ENCODE data around the gene TRPM1. TPM values are rescaled to one million over a fixed set of nuclear protein-coding genes. Genes with fewer than 3 reads are reported as not detected.

Gene TRPM1
- total RNA-seq, 2 experiments from 2014 or later, result not detected

DNA sequence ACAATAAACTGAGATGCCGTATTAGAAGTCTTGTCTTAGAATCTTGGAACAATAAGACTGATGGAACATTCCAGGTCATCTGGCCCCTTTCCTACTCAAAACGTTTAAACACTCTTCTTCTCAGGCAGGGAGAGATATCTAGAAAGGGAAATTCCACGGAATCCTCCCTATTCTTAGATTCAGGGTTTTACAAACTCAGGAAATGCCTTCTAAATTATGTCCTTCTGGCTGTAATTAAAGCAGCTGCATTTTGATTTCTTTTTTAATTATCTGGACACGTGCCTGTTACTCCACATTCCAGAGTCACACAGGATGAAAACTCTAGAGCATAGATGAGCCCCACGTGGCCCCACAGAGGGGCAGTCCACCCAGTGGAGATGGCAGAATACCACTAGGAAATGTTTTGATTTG, 68.6 kb downstream of the TRPM1 start:
- H3K4me3 Mint-ChIP-seq, result no peak overlapping the region
- H3K4me1 Mint-ChIP-seq, result no peaks in the 10 kb centered on the region
- no peak overlapping the region for H3K27ac Mint-ChIP-seq
- DNase-seq, result no peak
- H3K36me3 Mint-ChIP-seq, result no peaks in the 10 kb centered on the region
- H3K9me3 Mint-ChIP-seq, result no peaks in the 10 kb centered on the region
- peaks cover 4% of the 10 kb centered on the region for H3K27me3 Mint-ChIP-seq

DNA sequence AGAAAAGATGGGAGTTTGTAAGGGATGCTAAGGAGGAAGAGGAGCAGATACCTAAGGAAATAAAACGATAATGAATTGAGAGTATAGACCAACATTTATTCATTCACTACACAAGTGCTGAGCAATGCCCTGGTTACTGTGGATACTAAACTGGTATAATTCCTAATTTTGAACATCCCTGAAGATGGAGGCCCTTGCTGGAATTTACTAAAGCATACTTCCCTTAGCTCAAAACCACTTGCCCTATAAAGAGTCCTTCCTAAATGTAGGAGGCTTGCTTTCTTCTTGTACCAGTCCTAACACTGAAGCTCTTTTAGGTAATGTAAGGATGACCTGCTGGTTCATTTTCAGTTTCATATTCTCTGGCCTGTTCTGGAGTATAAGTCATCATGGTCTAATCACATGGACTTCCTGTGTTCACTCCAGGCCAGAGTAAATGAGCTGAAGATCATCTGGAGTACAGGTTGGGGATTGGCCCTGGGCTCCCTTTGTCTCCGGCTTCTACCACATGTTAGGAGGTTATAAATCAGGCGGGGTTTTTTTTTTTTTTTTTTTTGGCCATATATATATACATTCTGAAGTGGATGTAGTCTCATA, 70.0 kb downstream of the TRPM1 start:
- Mint-ChIP-seq H3K4me3 (no peak overlapping the region), H3K27ac (no peak overlapping the region), H3K36me3 (no peaks in the 10 kb centered on the region), H3K9me3 (no peaks in the 10 kb centered on the region), H3K4me1 (no peaks in the 10 kb centered on the region), H3K27me3 (peaks cover 5% of the 10 kb centered on the region)
- no peak for DNase-seq

DNA sequence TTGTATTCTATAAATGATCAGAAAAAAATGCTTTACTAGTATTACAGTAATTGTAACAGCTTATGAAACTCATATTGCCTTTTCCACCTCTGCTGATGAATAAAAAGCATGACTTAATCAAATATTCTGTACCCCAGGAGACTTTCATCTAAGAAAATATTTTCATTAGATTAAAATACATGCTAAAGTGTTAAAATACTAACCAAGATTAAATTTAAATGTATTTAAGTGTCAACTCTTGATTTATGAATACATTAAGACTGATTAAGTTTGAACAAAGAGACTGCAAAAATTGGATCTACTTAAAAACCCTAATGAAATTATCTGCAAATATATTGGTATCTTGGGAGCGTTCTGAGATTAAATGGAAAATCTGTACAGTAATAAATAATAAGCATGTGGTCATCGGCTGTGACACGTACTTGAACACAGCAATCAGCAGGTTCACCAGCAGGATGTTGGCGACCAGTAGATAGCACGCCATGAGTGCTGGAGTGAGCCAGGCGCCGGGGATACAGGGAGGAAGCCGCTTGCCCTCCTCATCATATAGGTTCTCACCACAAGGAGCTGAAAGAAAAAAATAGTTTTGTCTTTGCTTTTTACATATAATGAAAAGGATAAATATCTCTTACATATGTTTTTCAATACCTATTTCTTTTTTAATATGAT, 73.5 kb downstream of the TRPM1 start:
- DNase-seq, result no peak
- no peaks in the 10 kb centered on the region for H3K4me1 Mint-ChIP-seq
- no peak overlapping the region for H3K27ac Mint-ChIP-seq
- no peaks in the 10 kb centered on the region for H3K36me3 Mint-ChIP-seq
- H3K27me3 Mint-ChIP-seq, result peaks cover 5% of the 10 kb centered on the region
- H3K4me3 Mint-ChIP-seq, result no peak overlapping the region
- H3K9me3 Mint-ChIP-seq, result no peaks in the 10 kb centered on the region

GRCh38 chr15:31025996-31026395, 75.5 kb downstream of the TRPM1 start:
- H3K9me3 Mint-ChIP-seq, result no peaks in the 10 kb centered on the region

DNA sequence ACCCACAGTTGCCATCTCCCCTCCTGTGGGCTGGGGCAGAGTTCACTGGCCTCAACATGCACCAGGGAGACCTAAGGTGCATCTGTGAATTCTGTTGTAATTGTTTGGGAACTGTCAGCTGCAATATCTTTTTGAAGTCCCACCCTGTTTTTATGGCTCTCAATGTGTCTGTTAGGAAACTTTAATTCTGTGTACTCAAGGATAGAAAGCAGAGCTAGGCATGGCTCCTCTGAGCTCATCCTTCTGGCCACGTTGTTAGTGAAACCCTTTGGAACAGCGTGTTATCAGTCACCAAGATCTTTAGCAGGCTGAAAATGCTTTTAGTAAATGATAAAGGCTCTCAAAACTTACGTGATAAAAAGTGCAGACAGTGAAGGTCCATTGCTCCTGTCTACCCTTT, 76.5 kb downstream of the TRPM1 start:
- H3K36me3 Mint-ChIP-seq, result no peaks in the 10 kb centered on the region
- H3K9me3 Mint-ChIP-seq, result no peaks in the 10 kb centered on the region
- H3K27me3 Mint-ChIP-seq, result peaks cover 5% of the 10 kb centered on the region
- H3K4me3 Mint-ChIP-seq, result no peak overlapping the region
- no peak overlapping the region for H3K27ac Mint-ChIP-seq
- no peak for DNase-seq
- H3K4me1 Mint-ChIP-seq, result no peaks in the 10 kb centered on the region

More at GRCh38 chr15:31025996-31026395, 75.5 kb downstream of the TRPM1 start:
- no peak overlapping the region for H3K27ac Mint-ChIP-seq
- DNase-seq, result no peak
- no peaks in the 10 kb centered on the region for H3K4me1 Mint-ChIP-seq
- peaks cover 5% of the 10 kb centered on the region for H3K27me3 Mint-ChIP-seq
- H3K4me3 Mint-ChIP-seq, result no peak overlapping the region
- H3K36me3 Mint-ChIP-seq, result no peaks in the 10 kb centered on the region

DNA sequence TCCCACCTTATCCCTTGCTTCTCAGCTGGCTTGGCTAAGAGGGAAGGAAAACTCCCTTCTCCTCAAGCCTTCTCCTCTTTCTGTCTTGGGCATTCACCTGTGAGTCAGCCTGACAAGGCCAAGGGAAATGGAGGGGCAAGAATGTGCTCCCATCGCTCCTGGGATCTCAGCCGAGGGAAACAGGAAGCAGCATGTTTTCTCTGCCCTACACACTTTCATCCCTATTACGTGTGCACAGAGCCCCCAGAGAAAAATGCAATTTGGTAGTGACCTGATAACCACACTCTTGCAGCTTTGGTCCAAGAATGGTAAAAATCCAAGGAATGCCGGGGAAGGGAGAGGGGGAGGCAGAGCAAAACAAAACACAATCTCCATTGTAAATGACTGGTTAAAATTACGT, 77.2 kb downstream of the TRPM1 start:
- no peak overlapping the region for H3K27ac Mint-ChIP-seq
- H3K4me1 Mint-ChIP-seq, result no peaks in the 10 kb centered on the region
- no peaks in the 10 kb centered on the region for H3K36me3 Mint-ChIP-seq
- no peak overlapping the region for H3K4me3 Mint-ChIP-seq
- DNase-seq, result no peak
- H3K9me3 Mint-ChIP-seq, result no peaks in the 10 kb centered on the region
- peaks cover 5% of the 10 kb centered on the region for H3K27me3 Mint-ChIP-seq

- Mint-ChIP-seq H3K36me3 (no peaks in the 10 kb centered on the region), H3K27ac (no peak overlapping the region), H3K27me3 (peaks cover 5% of the 10 kb centered on the region), H3K4me3 (no peak overlapping the region), H3K4me1 (no peaks in the 10 kb centered on the region), H3K9me3 (no peaks in the 10 kb centered on the region)
- DNase-seq, result no peak
Observed at GRCh38 chr15:31023841-31024240, 77.7 kb downstream of the TRPM1 start.

DNA sequence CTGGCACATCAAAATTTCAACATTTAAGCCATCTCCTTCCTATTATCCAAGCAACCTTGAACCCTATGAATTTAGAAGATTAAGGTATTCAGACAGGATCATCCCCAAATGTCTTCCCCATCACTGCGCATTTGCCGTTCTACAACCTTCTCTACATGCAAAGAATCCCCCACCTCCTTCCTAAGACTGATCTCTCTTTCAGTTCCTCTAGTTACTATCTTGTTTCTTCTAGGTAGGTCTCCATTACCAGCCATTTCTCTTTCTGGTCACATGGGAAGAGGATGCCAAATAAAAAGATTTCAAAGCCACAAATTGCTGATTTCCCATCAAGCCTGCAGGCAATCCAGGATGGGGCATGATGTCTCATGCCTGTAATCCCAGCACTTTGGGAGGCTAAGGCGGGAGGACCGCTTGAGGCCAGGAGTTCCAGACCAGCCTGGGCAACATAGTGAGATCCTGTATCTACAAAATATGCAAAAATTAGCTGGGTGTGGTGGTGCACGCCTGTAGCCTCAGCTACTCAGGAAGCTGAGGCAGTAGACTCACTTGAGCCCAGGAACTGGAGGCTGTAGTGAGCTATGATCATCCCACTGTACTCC, 80.4 kb downstream of the TRPM1 start:
- no peak overlapping the region for H3K4me3 Mint-ChIP-seq
- H3K4me1 Mint-ChIP-seq, result no peaks in the 10 kb centered on the region
- no peaks in the 10 kb centered on the region for H3K27me3 Mint-ChIP-seq
- H3K9me3 Mint-ChIP-seq, result no peaks in the 10 kb centered on the region
- no peak for DNase-seq
- H3K27ac Mint-ChIP-seq, result no peak overlapping the region
- H3K36me3 Mint-ChIP-seq, result no peaks in the 10 kb centered on the region

GRCh38 chr15:31020542-31020941, 81.0 kb downstream of the TRPM1 start:
- no peaks in the 10 kb centered on the region for H3K9me3 Mint-ChIP-seq
- no peaks in the 10 kb centered on the region for H3K27me3 Mint-ChIP-seq
- no peak overlapping the region for H3K4me3 Mint-ChIP-seq
- H3K27ac Mint-ChIP-seq, result no peak overlapping the region
- H3K4me1 Mint-ChIP-seq, result peaks cover 2% of the 10 kb centered on the region
- DNase-seq, result no peak
- no peaks in the 10 kb centered on the region for H3K36me3 Mint-ChIP-seq

DNA sequence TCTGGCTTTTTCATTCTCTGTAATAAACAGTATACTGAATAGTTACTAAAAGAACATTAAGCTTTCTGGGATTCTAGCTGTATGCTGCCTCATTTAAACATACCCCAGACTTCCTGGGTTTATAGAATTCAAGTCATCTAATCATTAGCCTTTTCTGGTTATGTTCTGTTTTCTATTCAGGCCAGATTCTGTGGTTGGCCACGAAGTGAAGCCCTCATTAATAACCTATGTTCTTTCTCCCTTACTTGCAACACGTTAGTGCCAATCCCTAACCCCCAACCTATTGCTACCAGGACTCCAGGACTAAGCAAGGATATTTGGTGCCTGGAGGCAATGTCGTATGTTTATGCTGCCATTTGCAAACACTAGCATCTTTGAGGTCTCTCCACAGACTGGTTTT, 81.5 kb downstream of the TRPM1 start:
- no peaks in the 10 kb centered on the region for H3K27me3 Mint-ChIP-seq
- no peak for DNase-seq
- H3K4me3 Mint-ChIP-seq, result no peak overlapping the region
- H3K4me1 Mint-ChIP-seq, result peaks cover 4% of the 10 kb centered on the region
- no peaks in the 10 kb centered on the region for H3K36me3 Mint-ChIP-seq
- no peak overlapping the region for H3K27ac Mint-ChIP-seq
- H3K9me3 Mint-ChIP-seq, result no peaks in the 10 kb centered on the region

- peaks cover 18% of the 10 kb centered on the region for H3K4me1 Mint-ChIP-seq
- DNase-seq, result no peak
- no peak overlapping the region for H3K27ac Mint-ChIP-seq
- H3K9me3 Mint-ChIP-seq, result peaks cover 11% of the 10 kb centered on the region
- H3K36me3 Mint-ChIP-seq, result peaks cover 8% of the 10 kb centered on the region
- H3K27me3 Mint-ChIP-seq, result no peaks in the 10 kb centered on the region
- no peak overlapping the region for H3K4me3 Mint-ChIP-seq
Observed at GRCh38 chr15:31017311-31017710, 84.2 kb downstream of the TRPM1 start.

GRCh38 chr15:31016446-31016915, 85.0 kb downstream of the TRPM1 start:
- Mint-ChIP-seq H3K27ac (no peak overlapping the region), H3K4me3 (no peak overlapping the region), H3K4me1 (peaks cover 18% of the 10 kb centered on the region), H3K36me3 (peaks cover 10% of the 10 kb centered on the region), H3K27me3 (no peaks in the 10 kb centered on the region), H3K9me3 (peaks cover 16% of the 10 kb centered on the region)
- DNase-seq, result no peak

DNA sequence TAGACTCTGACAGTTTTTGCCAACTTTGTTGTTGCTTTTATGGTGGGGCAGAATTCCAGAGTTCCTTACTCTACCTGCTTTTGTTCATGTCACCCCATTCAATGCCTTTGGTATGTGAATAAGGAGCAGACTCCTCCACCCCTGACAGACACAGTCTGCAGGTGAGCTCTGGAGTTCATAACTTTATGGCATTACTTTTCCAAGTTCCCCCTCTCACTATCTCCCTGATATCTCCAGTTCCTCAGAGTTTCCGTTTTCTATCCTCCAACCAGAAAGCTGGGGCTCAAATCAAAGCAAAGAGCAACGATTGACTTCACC, 87.0 kb downstream of the TRPM1 start:
- Mint-ChIP-seq H3K27ac (peak overlapping the region; percentile 43), H3K9me3 (peaks cover 19% of the 10 kb centered on the region), H3K27me3 (no peaks in the 10 kb centered on the region), H3K4me3 (no peak overlapping the region), H3K4me1 (peaks cover 18% of the 10 kb centered on the region), H3K36me3 (peaks cover 10% of the 10 kb centered on the region)
- no peak for DNase-seq

GRCh38 chr15:31013863-31014607, 87.5 kb downstream of the TRPM1 start:
- peak overlapping the region; percentile 43 for H3K27ac Mint-ChIP-seq
- H3K9me3 Mint-ChIP-seq, result peaks cover 20% of the 10 kb centered on the region
- no peaks in the 10 kb centered on the region for H3K27me3 Mint-ChIP-seq
- no peak for DNase-seq
- no peak overlapping the region for H3K4me3 Mint-ChIP-seq
- peaks cover 10% of the 10 kb centered on the region for H3K36me3 Mint-ChIP-seq
- peaks cover 18% of the 10 kb centered on the region for H3K4me1 Mint-ChIP-seq

GRCh38 chr15:31012455-31012854, 89.1 kb downstream of the TRPM1 start:
- Mint-ChIP-seq H3K27me3 (no peaks in the 10 kb centered on the region), H3K27ac (no peak overlapping the region), H3K4me3 (no peak overlapping the region), H3K4me1 (peaks cover 18% of the 10 kb centered on the region), H3K36me3 (peaks cover 10% of the 10 kb centered on the region), H3K9me3 (peaks cover 20% of the 10 kb centered on the region)
- DNase-seq, result no peak

All from activated naive CD8-positive, alpha-beta T cell treated with anti-CD3 and anti-CD28 coated beads for 36 hours (primary cell).